CD4-positive, CD25-positive, alpha-beta regulatory T cell (primary cell): ENCODE data around the gene METAP1D. TPM values are rescaled to one million over a fixed set of nuclear protein-coding genes. Genes with fewer than 3 reads are reported as not detected.

Experiments used
- ATAC-seq, 2 donors: fragments of 150-1000 bp; cut with Tn5 transposase; one replicate each; pipeline ENCODE4 v1.10.0; 2021; ENCODE audit warnings: low read depth in 2 of 2, moderate number of reproducible peaks in 2 of 2, moderate library complexity in 1 of 2
- DNase-seq, 3 donors: peaks; one replicate each; pipeline versions ENCODE4 v3.0.0 to v3.0.0-alpha.2; 2012 to 2022; ENCODE audit warnings: mixed read lengths in 1 of 3
- H3K27ac ChIP-seq: one replicate; pipeline ENCODE4 v1.7.0; 2013; ENCODE audit warnings: mild to moderate bottlenecking, low read length; ENCODE audit not compliant: insufficient read depth, poor library complexity, severe bottlenecking
- H3K27me3 ChIP-seq: one replicate; pipeline ENCODE4 v1.7.0; 2013; ENCODE audit warnings: low read length; ENCODE audit not compliant: control insufficient read depth, insufficient read depth
- H3K36me3 ChIP-seq: one replicate; pipeline ENCODE4 v1.7.0; 2013; ENCODE audit warnings: mild to moderate bottlenecking, low read length, moderate library complexity; ENCODE audit not compliant: control insufficient read depth, insufficient read depth
- H3K4me1 ChIP-seq: 2 replicates; pipeline ENCODE4 v1.7.0; 2013; ENCODE audit warnings: mild to moderate bottlenecking, low read length; ENCODE audit not compliant: insufficient read depth, control insufficient read depth, poor library complexity, severe bottlenecking
- H3K4me3 ChIP-seq: one replicate; pipeline ENCODE4 v1.7.0; 2013; ENCODE audit warnings: low read depth, mild to moderate bottlenecking, low read length, moderate library complexity
- H3K9me3 ChIP-seq, 2 experiments: 1 replicate in 1 of 2; 2 replicates in 1 of 2; pipeline ENCODE4 v1.7.0; 2013; ENCODE audit warnings: low read length in 2 of 2, mild to moderate bottlenecking in 1 of 2, moderate library complexity in 1 of 2; ENCODE audit not compliant: control insufficient read depth in 2 of 2
- H3K27ac Mint-ChIP-seq, 3 donors: one replicate each; pipeline ENCODE4 v1.8.0; 2020 to 2022; ENCODE audit warnings: mild to moderate bottlenecking in 3 of 3, mixed read lengths in 3 of 3, moderate library complexity in 2 of 3
- H3K27me3 Mint-ChIP-seq: one replicate; pipeline ENCODE4 v1.8.0; 2022; ENCODE audit warnings: mild to moderate bottlenecking, mixed read lengths
- H3K36me3 Mint-ChIP-seq: one replicate; pipeline ENCODE4 v1.8.0; 2020; ENCODE audit warnings: mixed read lengths
- H3K4me1 Mint-ChIP-seq, 4 donors: one replicate each; pipeline ENCODE4 v1.8.0; 2020 to 2022; ENCODE audit warnings: mixed read lengths in 4 of 4, mild to moderate bottlenecking in 1 of 4
- H3K4me3 Mint-ChIP-seq, 4 donors: one replicate each; pipeline ENCODE4 v1.8.0; 2020 to 2022; ENCODE audit warnings: mild to moderate bottlenecking in 4 of 4, mixed read lengths in 4 of 4, moderate library complexity in 3 of 4
- H3K9me3 Mint-ChIP-seq, 7 donors: one replicate each; pipeline ENCODE4 v1.8.0; 2020 to 2022; ENCODE audit warnings: mixed read lengths in 7 of 7, mild to moderate bottlenecking in 3 of 7, moderate library complexity in 2 of 7
- polyA plus RNA-seq, 4 donors: library from polyadenylated mRNA; unstranded; fragments of 300-500 nt; fragmentation: Illumina TruSeq; gene quantifications; one replicate each; pipeline ENCODE4 v1.2.3, GENCODE V29; 2021
- total RNA-seq: library from RNA; stranded (reverse); gene quantifications from one replicate; pipeline ENCODE4 v1.2.3, GENCODE V29; 2022

Gene METAP1D
- total and polyA plus RNA-seq, 5 donors from 2014 or later, result 0.54 to 3.7 (median 2.3) TPM

- no peak overlapping the region for H3K27ac ChIP-seq
- peaks cover 58% of the 10 kb centered on the region for H3K4me1 ChIP-seq
- peaks cover 68% of the 10 kb centered on the region for H3K27me3 ChIP-seq
- H3K27me3 Mint-ChIP-seq, result peaks cover 98% of the 10 kb centered on the region
- no peaks in the 10 kb centered on the region for H3K36me3 ChIP-seq
- peaks cover 0 to 11% of the 10 kb centered on the region in 2 experiments for H3K9me3 ChIP-seq
- peak overlapping the region in 2 of 3 donors; percentile 81 to 83 for H3K27ac Mint-ChIP-seq
- peak overlapping the region; percentile 41 for H3K4me3 ChIP-seq
- peaks cover 17 to 72% (median 44%) of the 10 kb centered on the region in 4 donors for H3K4me1 Mint-ChIP-seq
- no peaks in the 10 kb centered on the region for H3K36me3 Mint-ChIP-seq
- DNase-seq (no peak), ATAC-seq (no peak)
- H3K4me3 Mint-ChIP-seq, result peak overlapping the region; percentile 56 to 97 (median 86)
- peaks cover 0 to 18% (median 6%) of the 10 kb centered on the region in 7 donors for H3K9me3 Mint-ChIP-seq
Measured at GRCh38 chr2:172082944-172083627, 83.3 kb downstream of the METAP1D start.

DNA sequence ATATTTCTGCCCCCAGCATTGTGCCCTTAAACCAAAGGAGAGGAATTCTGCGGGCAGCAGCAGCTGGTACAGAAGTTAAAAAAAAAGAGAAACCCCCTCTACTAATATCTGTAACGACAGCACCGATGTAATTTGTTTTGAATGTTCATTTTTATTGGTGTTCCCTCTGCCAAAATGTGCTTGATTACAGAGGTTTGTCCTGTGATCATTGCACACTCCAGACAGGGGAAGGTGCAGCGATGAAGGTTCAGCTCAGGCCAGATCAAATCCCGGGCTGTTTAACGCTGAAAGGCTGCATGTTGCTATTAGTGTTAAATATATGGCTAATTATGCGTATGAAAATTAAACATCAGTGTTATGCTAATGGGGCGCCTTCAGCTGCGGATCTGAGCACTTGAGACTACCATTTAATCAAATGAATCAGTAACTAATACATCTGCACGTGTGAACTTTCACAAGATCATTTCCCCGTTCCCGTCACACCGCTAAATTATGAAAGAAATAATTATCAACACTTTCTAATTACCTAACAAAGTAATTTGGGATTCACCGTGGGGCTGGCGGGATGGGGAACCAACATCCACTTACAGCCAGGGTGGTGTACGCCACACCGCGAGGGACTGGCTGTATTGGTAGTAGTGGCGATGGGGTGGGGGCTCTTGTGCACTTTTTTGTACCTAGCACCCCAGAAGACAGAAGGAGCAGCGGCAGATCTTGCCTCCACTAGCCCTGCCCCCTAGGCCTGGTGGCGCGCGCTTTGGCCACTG is 84.1 kb downstream of the METAP1D start:
- H3K4me3 ChIP-seq, result peak overlapping the region; percentile 41
- peaks cover 0 to 20% (median 6%) of the 10 kb centered on the region in 7 donors for H3K9me3 Mint-ChIP-seq

DNA sequence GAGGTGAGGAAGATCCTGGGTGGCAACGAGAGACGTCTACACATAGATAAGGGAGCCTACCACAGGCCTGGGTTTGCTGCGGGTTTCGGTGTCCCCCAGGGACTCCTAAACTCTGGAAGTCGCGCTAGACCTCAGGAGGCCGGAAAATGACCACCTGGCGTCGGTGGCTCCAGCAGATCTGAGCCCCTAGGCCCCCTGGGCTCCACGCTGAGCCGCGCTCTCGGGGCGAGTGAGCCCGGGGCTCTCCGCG is 84.6 kb downstream of the METAP1D start:
- peaks cover 0 to 20% (median 6%) of the 10 kb centered on the region in 7 donors for H3K9me3 Mint-ChIP-seq
- H3K4me3 Mint-ChIP-seq, result peak overlapping the region; percentile 81 to 97 (median 90)
- Histone ChIP-seq H3K36me3 (no peaks in the 10 kb centered on the region), H3K9me3 (peaks cover 0 to 18% of the 10 kb centered on the region in 2 experiments), H3K27me3 (peaks cover 74% of the 10 kb centered on the region), H3K4me3 (no peak overlapping the region), H3K27ac (no peak overlapping the region), H3K4me1 (peaks cover 61% of the 10 kb centered on the region)
- peaks cover 98% of the 10 kb centered on the region for H3K27me3 Mint-ChIP-seq
- DNase-seq (no peak), ATAC-seq (no peak)
- H3K27ac Mint-ChIP-seq, result peak overlapping the region in 1 of 3 donors; percentile 81
- H3K36me3 Mint-ChIP-seq, result no peaks in the 10 kb centered on the region
- H3K4me1 Mint-ChIP-seq, result peaks cover 25 to 78% (median 50%) of the 10 kb centered on the region in 4 donors

More for the DNA sequence above, 84.1 kb downstream of the METAP1D start:
- DNase-seq, result peak in 1 of 3 donors; percentile 28
- Histone ChIP-seq H3K27me3 (peaks cover 72% of the 10 kb centered on the region), H3K36me3 (no peaks in the 10 kb centered on the region), H3K4me1 (peaks cover 61% of the 10 kb centered on the region), H3K9me3 (peaks cover 0 to 17% of the 10 kb centered on the region in 2 experiments), H3K27ac (no peak overlapping the region)
- Mint-ChIP-seq H3K27ac (peak overlapping the region in 2 of 3 donors; percentile 81 to 83), H3K36me3 (no peaks in the 10 kb centered on the region), H3K4me1 (peaks cover 24 to 78% (median 50%) of the 10 kb centered on the region in 4 donors), H3K4me3 (peak overlapping the region; percentile 81 to 97 (median 88)), H3K27me3 (peaks cover 98% of the 10 kb centered on the region)
- no peak for ATAC-seq

GRCh38 chr2:172084645-172085459 is 85.1 kb downstream of the METAP1D start:
- peak; percentile 52 to 56 for ATAC-seq
- H3K27me3 ChIP-seq, result peaks cover 75% of the 10 kb centered on the region
- Mint-ChIP-seq H3K4me3 (peak overlapping the region; percentile 81 to 97 (median 90)), H3K27me3 (peaks cover 99% of the 10 kb centered on the region), H3K4me1 (peaks cover 25 to 78% (median 52%) of the 10 kb centered on the region in 4 donors), H3K9me3 (peaks cover 0 to 20% (median 6%) of the 10 kb centered on the region in 7 donors), H3K36me3 (no peaks in the 10 kb centered on the region), H3K27ac (peak overlapping the region in 1 of 3 donors; percentile 39)
- H3K4me1 ChIP-seq, result peaks cover 61% of the 10 kb centered on the region
- no peak overlapping the region for H3K27ac ChIP-seq
- H3K9me3 ChIP-seq, result peaks cover 0 to 18% of the 10 kb centered on the region in 2 experiments
- H3K36me3 ChIP-seq, result no peaks in the 10 kb centered on the region
- H3K4me3 ChIP-seq, result peak overlapping the region; percentile 68
- peak; percentile 40 to 81 (median 61) for DNase-seq

- DNase-seq, result no peak
- peaks cover 0 to 20% (median 6%) of the 10 kb centered on the region in 7 donors for H3K9me3 Mint-ChIP-seq
- Histone ChIP-seq H3K27me3 (peaks cover 71% of the 10 kb centered on the region), H3K27ac (no peak within 1 kb of the TSS), H3K36me3 (no peaks in the 10 kb centered on the region), H3K9me3 (peaks cover 0 to 18% of the 10 kb centered on the region in 2 experiments), H3K4me1 (peaks cover 61% of the 10 kb centered on the region), H3K4me3 (peak within 1 kb of the TSS; percentile 68)
- no peaks in the 10 kb centered on the region for H3K36me3 Mint-ChIP-seq
- H3K27me3 Mint-ChIP-seq, result peaks cover 99% of the 10 kb centered on the region
- no peak for ATAC-seq
- H3K4me1 Mint-ChIP-seq, result peaks cover 25 to 78% (median 51%) of the 10 kb centered on the region in 4 donors
- peak within 1 kb of the TSS; percentile 81 to 97 (median 90) for H3K4me3 Mint-ChIP-seq
- peak within 1 kb of the TSS in 1 of 3 donors; percentile 39 for H3K27ac Mint-ChIP-seq
Measured at GRCh38 chr2:172085460-172086159, 85.9 kb downstream of the METAP1D start, which contains the start of gene DLX1. DLX1 (plus strand) TSS chr2:172085507; CDS start chr2:172085678, 171 bp downstream.

- ATAC-seq, result peak; percentile 58 to 59
- peak overlapping the region in 1 of 3 donors; percentile 73 for H3K27ac Mint-ChIP-seq
- peak overlapping the region; percentile 55 for H3K4me3 ChIP-seq
Measured at GRCh38 chr2:172086241-172087206, 86.8 kb downstream of the METAP1D start.

More at GRCh38 chr2:172086241-172087206, 86.8 kb downstream of the METAP1D start:
- no peaks in the 10 kb centered on the region for H3K36me3 ChIP-seq
- H3K27me3 ChIP-seq, result peaks cover 73% of the 10 kb centered on the region
- H3K9me3 ChIP-seq, result peaks cover 0 to 18% of the 10 kb centered on the region in 2 experiments
- DNase-seq, result peak; percentile 45 to 82 (median 66)
- H3K27me3 Mint-ChIP-seq, result peaks cover 99% of the 10 kb centered on the region
- no peaks in the 10 kb centered on the region for H3K36me3 Mint-ChIP-seq
- peaks cover 61% of the 10 kb centered on the region for H3K4me1 ChIP-seq
- H3K4me3 Mint-ChIP-seq, result peak overlapping the region; percentile 71 to 97 (median 89)
- no peak overlapping the region for H3K27ac ChIP-seq
- peaks cover 25 to 76% (median 49%) of the 10 kb centered on the region in 4 donors for H3K4me1 Mint-ChIP-seq
- peaks cover 0 to 20% (median 6%) of the 10 kb centered on the region in 7 donors for H3K9me3 Mint-ChIP-seq
